Sigmoid colon (tissue), 7 donors: ENCODE measurements around the gene SLIT3. TPM values are rescaled to one million over a fixed set of nuclear protein-coding genes. Genes with fewer than 3 reads are reported as not detected.

Source experiments
- DNase-seq: peaks from one replicate; pipeline ENCODE4 v3.0.0-alpha.2; 2019
- H3K27ac ChIP-seq, 4 donors: fragments of 200-600 bp; sonication (generic); one replicate each; pipeline ENCODE4 v1.5.1; 2016 to 2019; ENCODE audit warnings: mild to moderate bottlenecking in 1 of 4
- H3K27me3 ChIP-seq, 3 donors: fragments of 200-600 bp; sonication (generic); one replicate each; pipeline ENCODE4 v1.5.1; 2019; ENCODE audit warnings: mild to moderate bottlenecking in 1 of 3
- H3K36me3 ChIP-seq, 4 donors: fragments of 200-600 bp; sonication (generic); one replicate each; pipeline ENCODE4 v1.5.1; 2016 to 2019
- H3K4me1 ChIP-seq, 4 donors: fragments of 200-600 bp; sonication (generic); one replicate each; pipeline ENCODE4 v1.5.1; 2017 to 2019
- H3K4me3 ChIP-seq, 4 donors: fragments of 200-600 bp; sonication (generic); one replicate each; pipeline ENCODE4 v1.5.1; 2017 to 2019; ENCODE audit warnings: mild to moderate bottlenecking in 2 of 4, moderate library complexity in 1 of 4
- H3K9me3 ChIP-seq, 4 donors: fragments of 200-600 bp in 3 of 4; sonication (generic) in 3 of 4; one replicate each; pipeline versions ENCODE4 v1.5.1 to v1.6.1; 2013 to 2019
- EP300 ChIP-seq, 4 donors: sonication (generic); formaldehyde crosslinking; IDR thresholded peaks; one replicate each; pipeline ENCODE4 v1.6.1; 2017; ENCODE audit warnings: antibody characterized with exemption in 4 of 4
- POLR2A ChIP-seq, 2 donors: fragments of 450-650 bp; IDR thresholded peaks; one replicate each; pipeline ENCODE4 v1.6.1; 2016; ENCODE audit warnings: antibody characterized with exemption in 2 of 2, mild to moderate bottlenecking in 2 of 2, moderate library complexity in 2 of 2
- POLR2AphosphoS5 ChIP-seq, 4 donors: sonication (generic); formaldehyde crosslinking; IDR thresholded peaks; one replicate each; pipeline ENCODE4 v1.6.1; 2017; ENCODE audit warnings: antibody characterized with exemption in 4 of 4
- WGBS, 2 donors: extraction: QIAGEN DNeasy Blood & Tissue Kit; methylation state at CpG; one replicate each; pipeline ENCODE4 v1.1.7; 2013; 5-methylcytosine and 5-hydroxymethylcytosine counted together
- intact Hi-C: fragments of 100-400 bp; cut with DNase I; formaldehyde crosslinking; loops from one replicate; pipeline ENCODE4 v1.15.1; 2023
- polyA plus RNA-seq, 3 donors: library from polyadenylated mRNA; stranded (reverse); fragments of 200-250 nt; gene quantifications; one replicate each; pipeline ENCODE4 v1.2.3, GENCODE V29; 2013
- total RNA-seq, 4 donors: library from RNA; depleted of rRNA; stranded (reverse); fragments of >200 nt; gene quantifications; one replicate each; pipeline ENCODE4 v1.1.0, GENCODE V29; 2016
- TF ChIP-seq, protein P1 (sequence below), 4 experiments: fragments of 450-650 bp in 3 of 4; fragments of 200-600 bp in 1 of 4; IDR thresholded peaks; one replicate each; pipeline ENCODE4 v1.5.1; 2016 to 2019; ENCODE audit warnings: antibody characterized with exemption in 4 of 4, mild to moderate bottlenecking in 3 of 4, moderate library complexity in 2 of 4
- donor health status: healthy with polysubstance abuse.
- donor health status: Bipolar disorder and iron deficiency.
- donor health status: healthy.

SLIT3 gene
- total and polyA plus RNA-seq, 7 donors = 0.23 to 46.3 (median 30.0) TPM

DNA sequence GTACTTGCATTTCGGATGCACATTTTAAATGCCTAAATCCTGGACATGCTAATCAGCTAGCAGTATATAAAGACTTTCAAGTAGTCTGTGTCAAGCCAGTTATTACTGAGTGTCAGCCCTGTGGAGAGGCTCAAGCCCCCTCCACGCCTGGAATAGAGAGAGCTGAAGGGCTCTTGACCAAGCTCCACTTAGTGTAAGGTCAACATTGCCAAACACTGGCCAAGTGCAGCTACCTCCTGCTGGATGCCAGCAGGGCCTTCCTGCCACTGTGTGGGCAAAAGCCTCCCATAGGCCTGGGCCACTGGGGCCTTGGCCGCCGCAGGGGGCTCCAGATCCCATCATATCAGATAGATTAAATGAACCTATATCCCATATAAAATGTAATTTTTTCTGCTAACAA, 482.4 kb downstream of the SLIT3 start:
- Histone ChIP-seq H3K27me3 (no peaks in the 10 kb centered on the region), H3K36me3 (peaks cover 0 to 32% (median 4%) of the 10 kb centered on the region in 4 donors), H3K4me3 (no peak overlapping the region), H3K9me3 (no peaks in the 10 kb centered on the region), H3K4me1 (no peaks in the 10 kb centered on the region), H3K27ac (no peak overlapping the region)
- intact Hi-C loops = no loop called here
- WGBS, 2 donors = 84 to 92% methylated on average over 4 of the region's 4 CpGs
- TF ChIP-seq POLR2AphosphoS5 (IDR thresholded peaks at IDR 0.05) (no peak), POLR2A (IDR thresholded peaks at IDR 0.05) (no peak)
- TF ChIP-seq, protein P1, sequence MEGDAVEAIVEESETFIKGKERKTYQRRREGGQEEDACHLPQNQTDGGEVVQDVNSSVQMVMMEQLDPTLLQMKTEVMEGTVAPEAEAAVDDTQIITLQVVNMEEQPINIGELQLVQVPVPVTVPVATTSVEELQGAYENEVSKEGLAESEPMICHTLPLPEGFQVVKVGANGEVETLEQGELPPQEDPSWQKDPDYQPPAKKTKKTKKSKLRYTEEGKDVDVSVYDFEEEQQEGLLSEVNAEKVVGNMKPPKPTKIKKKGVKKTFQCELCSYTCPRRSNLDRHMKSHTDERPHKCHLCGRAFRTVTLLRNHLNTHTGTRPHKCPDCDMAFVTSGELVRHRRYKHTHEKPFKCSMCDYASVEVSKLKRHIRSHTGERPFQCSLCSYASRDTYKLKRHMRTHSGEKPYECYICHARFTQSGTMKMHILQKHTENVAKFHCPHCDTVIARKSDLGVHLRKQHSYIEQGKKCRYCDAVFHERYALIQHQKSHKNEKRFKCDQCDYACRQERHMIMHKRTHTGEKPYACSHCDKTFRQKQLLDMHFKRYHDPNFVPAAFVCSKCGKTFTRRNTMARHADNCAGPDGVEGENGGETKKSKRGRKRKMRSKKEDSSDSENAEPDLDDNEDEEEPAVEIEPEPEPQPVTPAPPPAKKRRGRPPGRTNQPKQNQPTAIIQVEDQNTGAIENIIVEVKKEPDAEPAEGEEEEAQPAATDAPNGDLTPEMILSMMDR (IDR thresholded peaks at IDR 0.05) = no peak
- no peak for DNase-seq

DNA sequence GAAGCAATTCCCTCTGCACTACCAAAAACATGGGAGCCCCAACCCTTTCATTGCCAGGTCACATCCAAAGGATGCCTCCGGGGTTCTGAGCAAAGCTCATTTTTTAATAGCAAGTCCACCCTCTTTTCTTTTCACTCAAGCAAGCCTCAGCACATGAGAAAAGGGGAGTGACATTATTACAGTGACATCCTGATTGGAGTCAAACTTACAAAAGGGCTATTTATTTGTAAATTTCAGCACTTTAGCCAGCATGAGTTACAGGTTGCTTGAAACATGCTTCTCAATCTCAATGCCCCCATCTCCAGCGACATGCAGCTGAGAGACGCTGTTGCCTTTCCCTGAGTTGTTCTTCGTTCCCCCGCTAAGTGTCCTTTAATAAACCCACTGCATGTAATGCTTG, 483.3 kb downstream of the SLIT3 start:
- Histone ChIP-seq H3K27me3 (no peaks in the 10 kb centered on the region), H3K9me3 (no peaks in the 10 kb centered on the region), H3K4me3 (no peak overlapping the region), H3K27ac (no peak overlapping the region), H3K4me1 (no peaks in the 10 kb centered on the region), H3K36me3 (peaks cover 0 to 32% (median 4%) of the 10 kb centered on the region in 4 donors)
- intact Hi-C loops = no loop called here
- TF ChIP-seq, protein P1 (IDR thresholded peaks at IDR 0.05) = no peak
- TF ChIP-seq EP300 (IDR thresholded peaks at IDR 0.05) (no peak), POLR2A (IDR thresholded peaks at IDR 0.05) (no peak), POLR2AphosphoS5 (IDR thresholded peaks at IDR 0.05) (no peak)
- 76 to 83% methylated on average over 5 of the region's 5 CpGs for WGBS, 2 donors
- DNase-seq = no peak

DNA sequence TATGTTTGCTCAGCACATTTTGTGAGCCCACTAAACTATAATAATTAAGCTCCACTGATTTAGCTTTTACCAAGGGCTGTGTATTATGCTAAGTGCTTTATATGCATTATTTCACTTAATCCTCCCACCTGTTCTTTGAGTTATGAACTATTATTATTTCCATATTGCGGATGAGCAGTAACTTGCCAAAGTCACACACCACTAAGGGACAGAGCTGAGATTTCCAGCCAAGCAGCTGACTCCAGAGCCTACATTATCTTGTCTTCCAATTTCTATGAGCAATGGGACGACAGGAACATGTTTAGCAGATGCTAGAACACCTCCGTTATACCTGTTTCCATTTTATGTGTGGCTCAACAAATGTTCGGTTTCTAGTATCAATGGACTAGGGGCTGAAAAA, 484.3 kb downstream of the SLIT3 start:
- TF ChIP-seq EP300 (IDR thresholded peaks at IDR 0.05) = no peak
- no peak for TF ChIP-seq POLR2A (IDR thresholded peaks at IDR 0.05)
- TF ChIP-seq, protein P1 (IDR thresholded peaks at IDR 0.05) = no peak
- TF ChIP-seq POLR2AphosphoS5 (IDR thresholded peaks at IDR 0.05) = no peak
- no peak for DNase-seq
- Histone ChIP-seq H3K4me1 (no peaks in the 10 kb centered on the region), H3K36me3 (peaks cover 0 to 32% (median 4%) of the 10 kb centered on the region in 4 donors), H3K27me3 (no peaks in the 10 kb centered on the region), H3K4me3 (no peak overlapping the region), H3K9me3 (no peaks in the 10 kb centered on the region), H3K27ac (no peak overlapping the region)
- 88 to 92% methylated on average over 4 of the region's 4 CpGs for WGBS, 2 donors
- intact Hi-C loops = no loop called here

DNA sequence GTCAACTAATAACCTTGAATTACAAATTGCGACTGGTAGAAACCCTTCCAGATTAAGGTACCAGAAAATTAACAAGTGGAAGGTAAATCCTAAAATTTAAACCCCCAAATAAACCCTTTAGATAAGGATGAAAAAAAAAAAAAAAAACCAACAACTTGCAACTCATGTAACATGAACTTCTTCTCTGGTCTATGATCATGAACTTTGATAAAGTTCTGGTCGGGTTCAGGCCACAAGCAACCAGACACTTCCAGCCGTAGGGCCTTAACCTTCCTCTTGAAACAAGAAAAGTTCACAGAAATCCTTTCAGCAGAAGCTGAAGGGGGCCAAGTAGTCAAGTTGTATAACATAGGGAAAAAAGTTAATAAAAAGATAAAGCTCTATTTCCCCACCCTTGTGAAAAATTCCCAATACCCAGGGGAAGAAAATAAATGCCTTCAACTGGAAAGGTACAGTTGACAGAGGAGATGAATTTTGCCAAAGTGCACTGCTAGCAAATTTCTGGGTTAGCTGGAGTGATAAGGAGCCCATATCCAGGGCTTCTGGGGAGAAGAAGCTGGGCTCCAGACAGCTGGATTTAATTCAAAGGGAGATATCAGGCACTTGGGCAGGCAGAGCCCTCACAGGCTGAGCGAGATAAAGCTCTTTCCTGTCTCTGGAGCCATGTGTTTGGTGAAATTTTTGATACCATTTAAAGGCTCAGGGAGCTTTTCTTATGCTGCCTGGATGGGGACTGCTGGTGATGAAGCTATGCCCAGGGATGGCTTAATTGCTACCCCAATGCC, 487.6 kb downstream of the SLIT3 start:
- H3K9me3 ChIP-seq = no peaks in the 10 kb centered on the region
- WGBS, 2 donors = 48 to 66% methylated on average over 4 of the region's 4 CpGs
- no peak for DNase-seq
- H3K4me1 ChIP-seq = no peaks in the 10 kb centered on the region
- no peak for TF ChIP-seq POLR2AphosphoS5 (IDR thresholded peaks at IDR 0.05)
- TF ChIP-seq, protein P1 (IDR thresholded peaks at IDR 0.05) = no peak
- no peak for TF ChIP-seq POLR2A (IDR thresholded peaks at IDR 0.05)
- TF ChIP-seq EP300 (IDR thresholded peaks at IDR 0.05) = no peak
- H3K27ac ChIP-seq = no peak overlapping the region
- H3K4me3 ChIP-seq = no peak overlapping the region
- intact Hi-C loops = no loop called here
- H3K27me3 ChIP-seq = no peaks in the 10 kb centered on the region
- H3K36me3 ChIP-seq = peaks cover 0 to 32% (median 4%) of the 10 kb centered on the region in 4 donors
